Epithelial cell of prostate (primary cell): ENCODE results near the gene LENG9.

Experiments
- DNase-seq: peaks from one replicate; pipeline ENCODE4 v3.0.0-alpha.2; 2011; ENCODE audit warnings: low read depth, low spot score
- H3K27ac ChIP-seq: fragments of 450-650 bp; 2 replicates; pipeline ENCODE4 v1.5.1; 2017; ENCODE audit warnings: mild to moderate bottlenecking

LENG9 gene

DNA sequence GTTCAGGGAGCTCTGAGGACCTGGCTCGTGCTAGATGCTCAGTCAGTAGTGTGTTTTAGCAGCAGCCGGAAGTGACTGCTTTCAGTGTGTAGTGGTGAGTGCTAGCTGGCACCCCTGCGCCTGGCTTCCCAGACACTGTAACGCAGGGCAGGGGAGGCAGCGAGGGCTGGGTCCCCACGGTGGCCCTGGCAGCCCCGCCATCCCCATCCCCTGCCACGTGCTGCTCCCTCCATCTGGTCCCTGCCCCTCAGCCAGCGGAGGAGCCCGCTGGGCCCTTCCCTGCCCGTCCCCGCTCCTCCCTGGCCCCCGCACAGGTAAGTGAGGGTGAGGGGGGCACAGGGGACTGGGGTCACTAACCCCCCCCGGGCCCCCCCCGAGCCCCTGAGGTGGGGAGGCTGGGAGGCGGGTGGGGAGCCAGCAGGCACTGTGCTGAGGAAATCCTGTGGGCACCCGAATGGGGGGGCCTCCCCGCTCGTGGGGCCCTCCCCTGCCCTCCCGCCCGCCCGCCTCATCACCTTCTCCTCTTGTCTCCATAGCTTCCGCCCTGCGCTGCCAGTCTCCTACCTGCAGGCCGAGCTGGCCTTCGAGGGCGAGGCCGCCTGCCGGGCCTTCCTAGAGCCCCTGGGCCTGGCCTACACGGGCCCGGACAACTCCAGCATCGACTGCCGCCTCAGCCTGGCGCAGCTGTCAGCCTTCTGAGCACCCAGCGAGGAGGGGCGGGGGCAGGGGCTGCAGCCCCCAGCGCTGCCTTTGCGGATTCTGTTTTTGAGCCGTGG lies 3.2 kb downstream of the LENG9 start:
- no peak overlapping the region for H3K27ac ChIP-seq
- no peak for DNase-seq

DNA sequence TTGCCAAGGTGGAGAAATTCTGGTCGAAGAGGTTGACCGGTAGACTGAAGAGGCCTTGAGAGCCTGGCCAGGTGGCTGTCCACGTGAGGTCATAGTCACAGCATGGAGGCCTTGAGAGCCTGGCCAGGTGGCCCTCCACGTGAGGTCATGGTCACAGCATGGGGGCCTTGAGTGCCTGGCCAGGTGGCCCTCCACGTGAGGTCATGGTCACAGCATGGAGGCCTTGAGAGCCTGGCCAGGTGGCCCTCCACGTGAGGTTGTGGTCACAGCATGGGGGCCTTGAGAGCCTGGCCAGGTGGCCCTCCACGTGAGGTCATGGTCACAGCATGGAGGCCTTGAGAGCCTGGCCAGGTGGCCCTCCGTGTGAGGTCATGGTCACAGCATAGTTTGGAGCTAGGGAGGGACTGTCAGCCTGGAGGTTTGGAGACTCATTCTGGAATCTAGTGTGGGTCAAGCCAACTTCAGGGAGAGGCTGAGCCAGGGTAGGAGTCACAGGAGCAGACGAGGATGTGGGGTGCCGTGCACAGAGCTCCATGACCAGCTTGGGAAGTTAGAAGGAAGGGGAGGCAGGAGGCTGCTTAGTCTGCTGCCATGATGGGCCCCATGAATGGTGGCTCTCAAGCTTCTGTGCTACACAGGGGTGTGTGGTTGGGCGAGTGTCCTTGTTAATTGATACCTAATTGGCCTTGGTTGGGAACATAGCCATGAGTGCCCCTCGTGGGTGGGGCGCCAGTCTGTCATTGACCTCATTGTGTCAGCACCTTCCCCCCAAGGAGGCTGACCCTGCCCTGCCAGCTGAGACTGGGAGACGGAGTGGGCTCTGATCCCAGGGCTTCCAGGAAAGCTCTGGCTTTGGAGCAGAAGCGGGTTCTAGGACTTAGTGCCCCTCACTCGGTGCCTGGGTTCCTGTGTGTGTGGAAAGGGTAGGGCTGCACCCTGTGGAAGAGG lies 4.0 kb downstream of the LENG9 start:
- no peak for DNase-seq
- no peak overlapping the region for H3K27ac ChIP-seq

DNA sequence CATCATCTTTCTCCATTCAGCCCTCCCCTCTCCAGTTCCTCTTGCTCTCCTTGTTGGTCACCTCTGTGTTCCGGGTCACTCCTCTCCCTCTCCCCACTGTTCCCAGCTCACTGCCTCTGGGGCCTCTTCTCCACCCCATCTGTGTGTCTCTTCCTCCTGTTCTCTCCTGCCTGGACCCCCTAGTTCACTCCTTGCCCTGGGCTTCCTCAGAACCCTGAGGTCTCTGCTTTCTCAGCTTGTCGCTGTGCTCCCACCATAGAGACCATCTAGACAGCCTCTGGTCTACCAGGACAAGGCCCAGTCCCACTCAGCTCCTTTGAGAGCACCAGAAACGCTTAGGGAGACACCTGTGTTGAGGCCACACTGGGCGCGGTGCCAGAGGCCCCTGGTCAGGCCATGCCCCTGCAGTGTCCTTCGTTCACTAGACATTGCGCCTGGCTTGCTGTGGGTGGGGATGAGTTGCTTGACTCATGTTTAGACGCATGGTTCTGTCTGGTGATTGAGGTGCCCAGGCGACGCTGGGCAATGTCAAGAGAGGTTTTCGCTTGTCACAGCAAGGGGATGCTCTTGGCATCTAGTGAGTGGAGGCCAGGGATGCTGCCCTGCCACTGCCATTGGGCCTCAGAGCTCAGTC lies 4.8 kb downstream of the LENG9 start:
- H3K27ac ChIP-seq: no peak overlapping the region
- DNase-seq: no peak

DNA sequence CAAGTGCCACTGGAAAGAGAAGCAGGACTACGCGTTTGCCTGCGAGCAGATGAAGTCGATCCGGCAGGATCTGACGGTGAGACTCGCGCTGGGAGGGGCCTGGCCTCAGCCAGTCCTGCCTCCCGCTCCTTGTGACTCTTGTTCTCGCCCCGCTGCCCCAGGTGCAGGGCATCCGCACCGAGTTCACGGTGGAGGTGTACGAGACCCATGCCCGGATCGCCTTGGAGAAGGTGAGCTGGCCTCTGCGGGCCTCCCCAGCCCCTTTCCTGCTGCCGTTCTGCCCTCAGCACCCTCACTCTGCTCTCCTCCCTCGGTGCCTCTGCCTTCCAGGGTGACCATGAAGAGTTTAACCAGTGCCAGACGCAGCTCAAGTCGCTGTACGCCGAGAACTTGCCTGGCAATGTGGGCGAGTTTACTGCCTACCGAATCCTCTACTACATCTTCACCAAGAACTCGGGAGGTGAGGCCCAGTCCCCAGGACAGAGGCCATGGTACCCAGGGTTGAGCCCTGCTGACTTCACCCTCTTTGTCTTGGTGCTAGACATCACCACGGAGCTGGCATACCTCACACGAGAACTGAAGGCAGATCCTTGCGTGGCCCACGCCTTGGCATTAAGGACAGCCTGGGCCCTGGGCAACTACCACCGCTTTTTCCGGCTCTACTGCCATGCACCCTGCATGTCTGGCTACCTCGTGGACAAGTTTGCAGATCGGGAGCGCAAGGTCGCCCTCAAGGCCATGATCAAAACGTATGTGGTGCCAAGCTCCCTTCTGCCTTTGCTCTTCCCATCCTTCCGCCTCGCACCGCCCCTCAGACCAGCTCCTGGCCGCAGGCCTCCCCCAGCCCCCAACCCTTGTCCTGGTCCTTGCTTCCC lies 5.6 kb downstream of the LENG9 start:
- no peak for DNase-seq
- no peak overlapping the region for H3K27ac ChIP-seq

DNA sequence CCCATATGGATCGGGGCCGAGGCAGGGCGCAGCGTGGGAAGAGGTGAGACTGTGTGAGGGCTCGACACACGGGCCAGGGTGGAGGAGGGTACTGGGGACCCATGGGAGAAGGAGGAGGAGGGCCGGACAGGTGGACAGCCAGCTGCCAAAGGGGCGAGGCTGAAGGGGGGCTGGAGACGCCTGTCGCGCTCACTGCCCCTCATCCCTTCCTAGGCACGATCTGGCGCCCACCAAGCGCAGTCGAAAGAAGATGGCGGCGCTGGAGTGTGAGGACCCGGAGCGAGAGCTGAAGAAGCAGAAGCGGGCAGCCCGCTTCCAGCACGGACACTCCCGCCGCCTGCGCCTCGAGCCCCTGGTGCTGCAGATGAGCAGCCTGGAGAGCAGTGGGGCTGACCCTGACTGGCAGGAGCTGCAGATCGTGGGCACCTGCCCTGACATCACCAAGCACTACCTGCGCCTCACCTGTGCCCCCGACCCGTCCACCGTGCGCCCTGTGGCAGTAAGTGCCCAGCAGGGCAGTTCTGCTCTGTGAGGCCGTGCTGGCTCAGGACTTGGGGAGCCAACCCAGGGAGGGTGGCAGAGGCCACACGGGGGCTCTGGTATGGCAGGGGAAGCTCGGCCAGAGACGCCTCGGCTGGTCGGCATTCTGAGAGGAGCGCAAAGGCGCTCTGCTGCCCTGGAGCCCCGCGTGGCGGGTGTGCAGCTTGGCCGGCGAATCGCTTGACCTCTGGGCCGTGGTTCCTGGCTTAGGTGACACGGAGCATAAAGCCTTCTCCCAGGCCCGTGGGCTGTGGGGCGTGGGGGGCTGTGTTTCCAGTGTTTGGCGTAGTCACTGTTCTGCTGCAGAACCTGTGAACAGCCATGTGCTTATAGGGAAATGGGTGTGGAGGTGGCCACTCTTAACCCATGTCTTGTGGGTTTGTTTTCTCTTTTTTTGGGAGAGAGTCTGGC lies 6.9 kb downstream of the LENG9 start:
- DNase-seq: no peak

DNA sequence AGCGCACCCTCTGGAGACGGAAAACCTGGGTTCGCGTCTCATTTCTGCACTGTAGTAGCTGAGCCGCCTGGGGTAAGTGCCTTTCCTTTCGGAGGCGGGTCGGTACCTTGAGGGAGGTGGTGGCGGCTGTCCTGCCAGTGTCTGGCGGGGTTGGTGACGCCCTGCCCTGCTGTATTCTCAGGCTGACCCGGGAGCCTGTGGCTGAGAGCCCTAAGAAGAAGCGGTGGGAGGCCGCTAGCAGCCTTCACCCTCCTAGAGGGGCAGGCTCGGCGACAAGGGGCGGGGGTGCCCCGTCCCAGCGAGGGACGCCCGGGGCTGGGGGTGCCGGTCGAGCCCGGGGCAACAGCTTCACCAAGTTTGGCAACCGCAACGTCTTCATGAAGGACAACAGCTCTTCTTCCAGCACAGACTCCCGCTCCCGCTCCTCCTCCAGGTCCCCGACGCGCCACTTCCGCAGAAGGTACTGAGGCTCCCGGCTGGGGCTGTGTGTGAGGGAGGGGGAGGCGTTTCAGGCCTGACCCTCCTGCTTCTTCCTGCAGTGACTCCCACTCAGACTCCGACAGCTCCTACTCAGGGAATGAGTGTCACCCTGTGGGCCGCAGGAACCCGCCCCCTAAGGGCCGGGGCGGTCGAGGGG lies 7.7 kb downstream of the LENG9 start:
- no peak overlapping the region for H3K27ac ChIP-seq
- DNase-seq: no peak

More for the DNA sequence above, 6.9 kb downstream of the LENG9 start:
- H3K27ac ChIP-seq: no peak overlapping the region

DNA sequence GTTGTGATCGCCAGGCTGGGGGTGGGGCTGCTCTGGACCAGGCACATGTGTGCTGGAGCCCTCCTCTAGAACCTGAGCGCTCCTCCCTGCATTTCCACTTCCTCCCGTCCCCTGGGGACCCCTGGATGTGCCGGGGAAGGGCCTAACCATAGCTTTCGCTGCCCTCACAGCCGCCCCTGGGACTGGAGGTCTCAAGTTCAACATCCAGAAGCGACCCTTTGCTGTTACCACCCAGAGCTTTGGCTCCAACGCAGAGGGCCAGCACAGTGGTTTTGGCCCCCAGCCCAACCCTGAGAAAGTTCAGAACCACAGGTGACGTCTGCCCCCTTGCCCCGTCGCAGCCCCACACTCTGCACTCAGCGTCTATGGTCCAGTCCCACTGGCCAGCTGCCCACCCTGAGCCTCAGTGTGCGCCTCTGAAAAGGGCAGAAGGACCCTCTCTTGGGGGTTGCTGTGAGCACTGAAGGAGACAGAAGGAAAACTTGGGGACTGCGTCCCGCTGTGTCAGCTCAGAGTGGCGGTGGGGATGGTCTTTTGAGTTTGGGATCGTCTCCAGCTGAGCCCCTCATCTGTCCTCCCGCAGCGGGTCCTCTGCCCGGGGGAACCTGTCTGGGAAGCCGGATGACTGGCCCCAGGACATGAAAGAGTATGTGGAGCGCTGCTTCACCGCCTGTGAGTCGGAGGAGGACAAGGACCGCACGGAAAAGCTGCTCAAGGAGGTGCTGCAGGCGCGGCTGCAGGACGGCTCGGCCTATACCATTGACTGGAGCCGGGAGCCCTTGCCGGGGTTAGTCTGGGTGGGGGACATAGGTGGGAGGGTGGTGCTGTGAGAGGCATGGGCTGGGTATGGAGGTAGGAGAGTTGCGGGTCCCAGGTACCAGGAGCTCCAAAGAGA lies 8.6 kb downstream of the LENG9 start:
- no peak overlapping the region for H3K27ac ChIP-seq
- no peak for DNase-seq

DNA sequence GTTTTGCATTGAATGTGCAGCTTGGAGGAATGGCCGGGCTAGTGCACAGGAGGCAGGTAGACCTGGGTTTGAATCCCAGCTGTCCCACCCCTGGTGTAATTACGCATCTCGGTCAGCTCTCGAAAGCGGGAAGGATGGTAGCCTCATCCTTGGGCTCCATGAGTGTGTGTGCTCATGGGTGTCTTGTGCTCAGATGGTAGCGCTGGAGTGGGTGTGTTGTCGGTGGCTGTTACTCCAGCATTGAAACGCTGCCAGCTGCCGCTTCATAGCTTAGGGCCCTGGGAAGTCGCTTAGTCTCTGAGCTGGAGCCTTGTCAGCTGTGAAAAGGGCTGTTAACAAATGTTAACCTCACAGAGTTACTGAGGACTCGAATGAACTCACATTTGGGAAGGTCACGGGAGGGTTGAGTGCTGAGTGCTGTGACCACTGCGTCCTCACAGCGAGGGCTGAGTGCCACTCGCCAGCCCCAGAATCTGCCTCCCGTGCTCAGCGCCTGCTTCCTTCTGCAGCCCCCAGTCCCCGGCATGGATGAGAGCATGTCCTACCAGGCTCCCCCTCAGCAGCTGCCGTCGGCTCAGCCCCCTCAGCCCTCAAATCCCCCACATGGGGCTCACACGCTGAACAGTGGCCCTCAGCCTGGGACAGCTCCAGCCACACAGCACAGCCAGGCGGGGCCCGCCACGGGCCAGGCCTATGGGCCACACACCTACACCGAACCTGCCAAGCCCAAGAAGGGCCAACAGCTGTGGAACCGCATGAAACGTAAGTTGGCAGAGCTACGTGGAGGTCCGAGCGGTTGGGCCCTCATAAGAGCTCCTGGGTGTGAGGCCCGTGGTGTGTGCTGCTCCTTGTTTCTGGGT lies 9.4 kb downstream of the LENG9 start:
- H3K27ac ChIP-seq: no peak overlapping the region
- DNase-seq: no peak

DNA sequence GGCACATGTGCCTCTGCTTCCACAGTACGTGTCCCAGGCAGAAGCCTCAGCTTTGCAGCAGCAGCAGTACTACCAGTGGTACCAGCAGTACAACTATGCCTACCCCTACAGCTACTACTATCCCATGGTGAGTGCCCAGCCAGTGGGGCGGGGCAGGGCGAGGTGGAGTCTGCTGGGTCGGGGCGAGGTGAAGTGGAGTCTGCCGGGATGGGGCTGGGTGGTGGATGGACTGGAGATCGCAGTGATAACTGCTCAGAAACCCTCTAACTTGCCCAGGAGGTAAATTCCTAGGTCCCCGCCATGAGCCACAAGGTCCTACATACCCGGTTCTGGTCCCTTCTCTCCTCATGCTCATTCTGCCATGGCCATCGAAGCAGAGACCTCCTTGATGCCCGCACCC lies 11.0 kb downstream of the LENG9 start:
- H3K27ac ChIP-seq: no peak overlapping the region
- no peak for DNase-seq

DNA sequence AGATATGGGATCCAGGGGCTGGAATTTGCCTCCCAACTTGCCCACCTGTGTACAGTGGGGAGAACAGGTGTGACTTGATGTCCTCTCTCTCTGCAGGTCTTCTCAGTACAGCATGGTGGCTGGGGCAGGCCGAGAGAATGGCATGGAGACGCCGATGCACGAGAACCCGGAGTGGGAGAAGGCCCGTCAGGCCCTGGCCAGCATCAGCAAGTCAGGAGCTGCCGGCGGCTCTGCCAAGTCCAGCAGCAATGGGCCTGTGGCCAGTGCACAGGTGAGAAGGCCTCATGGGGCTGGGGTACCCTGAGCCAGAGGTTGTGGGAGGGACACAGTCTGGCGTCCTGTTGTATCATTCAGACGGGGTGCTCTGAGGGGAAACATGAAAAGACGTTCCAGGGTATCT lies 11.6 kb downstream of the LENG9 start:
- DNase-seq: no peak
- no peak overlapping the region for H3K27ac ChIP-seq

DNA sequence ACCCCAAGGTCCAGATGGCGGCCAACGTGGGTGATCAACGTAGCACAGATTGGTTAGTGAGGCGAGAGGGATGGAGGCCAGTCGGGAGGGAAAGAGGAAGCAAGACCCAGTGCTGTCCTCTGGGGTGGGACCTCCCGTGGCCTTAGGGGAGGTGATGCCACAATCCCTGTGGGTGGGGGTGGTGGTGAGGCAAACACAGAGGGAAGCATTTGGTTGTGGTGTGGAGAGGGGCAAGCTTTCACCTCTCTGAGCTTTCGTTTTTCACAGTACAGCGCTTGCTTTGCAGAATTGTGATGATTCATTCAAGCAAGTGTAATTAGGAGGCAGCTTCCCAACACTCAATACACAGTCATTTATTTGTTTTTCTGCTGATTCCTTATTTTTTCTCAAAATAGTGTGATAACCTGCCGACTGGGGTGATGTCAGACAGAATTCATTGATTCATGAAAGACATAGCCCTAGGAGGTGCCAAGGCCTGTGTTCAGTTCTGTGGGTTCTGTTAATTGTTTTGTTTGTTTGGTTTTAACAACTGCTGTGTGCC lies 12.2 kb downstream of the LENG9 start:
- no peak for DNase-seq
- H3K27ac ChIP-seq: peak overlapping the region; percentile 9

DNA sequence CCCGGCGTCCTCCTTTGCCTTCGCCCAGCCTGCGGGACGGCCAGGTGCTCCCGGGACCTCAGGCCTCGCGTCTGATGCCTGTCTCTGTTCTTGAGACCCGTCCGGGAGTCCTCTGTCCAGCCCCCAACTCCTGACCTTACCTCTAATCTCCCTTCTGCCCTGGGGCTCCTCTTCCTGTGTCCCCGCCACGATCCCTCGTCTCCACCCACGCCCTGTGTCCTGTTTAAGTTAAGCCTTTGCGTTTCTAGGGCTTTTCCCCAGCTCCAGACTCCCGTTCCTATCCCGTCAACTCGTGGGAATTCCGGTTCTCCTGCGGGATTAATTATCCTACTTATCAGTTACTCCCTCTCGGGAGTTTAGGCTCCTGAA lies 13.9 kb downstream of the LENG9 start:
- peak overlapping the region; percentile 92 for H3K27ac ChIP-seq
- DNase-seq: no peak

DNA sequence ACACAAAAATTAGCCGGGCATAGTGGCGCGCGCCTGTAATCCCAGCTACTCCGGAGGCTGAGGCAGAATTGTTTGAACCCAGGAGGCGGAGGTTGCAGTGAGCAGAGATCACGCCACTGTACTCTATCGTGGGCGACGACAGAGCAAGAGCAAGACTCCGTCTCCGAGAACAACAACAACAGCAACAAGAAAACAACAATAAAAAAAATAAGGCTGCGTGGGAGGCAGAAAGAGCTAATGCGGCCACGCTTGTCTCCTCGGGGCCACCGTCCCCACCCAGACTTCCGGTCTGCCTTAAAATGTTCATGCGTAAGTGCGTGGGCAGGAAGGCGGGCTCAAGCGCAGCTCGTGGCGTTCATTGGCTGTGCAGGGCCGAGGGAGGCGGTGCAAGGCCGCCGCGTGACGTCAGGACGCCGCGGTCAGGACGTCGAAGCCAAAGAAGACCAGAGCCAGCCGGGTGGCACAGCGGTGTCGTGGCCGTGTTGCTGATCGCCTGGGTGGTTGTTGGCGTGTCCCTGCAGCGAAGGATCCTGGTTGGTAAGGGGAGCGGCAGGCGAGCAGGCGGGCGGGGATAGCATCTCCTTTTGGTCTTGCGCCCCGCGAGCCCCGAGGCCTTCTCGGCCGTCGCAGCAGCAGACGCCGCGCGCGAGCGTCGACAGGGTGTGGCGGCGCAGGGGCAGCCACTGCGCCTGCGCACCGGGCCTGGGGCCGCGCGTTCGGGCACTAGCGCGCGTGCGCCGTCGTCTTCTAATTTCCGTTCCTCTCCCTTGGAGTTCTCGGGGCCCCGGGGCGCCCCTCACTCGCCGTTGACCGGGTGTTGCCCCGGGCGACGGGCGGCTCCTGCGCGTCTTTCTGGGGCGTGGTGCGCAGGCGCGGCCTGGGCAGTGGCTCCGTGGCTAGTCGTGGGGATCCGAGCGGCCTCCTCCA lies 14.5 kb downstream of the LENG9 start, which contains the start of gene LENG8:
Gene LENG8 (plus strand): TSS at position 426 of the 927 bp plus-strand sequence. CDS start 2,146 bp downstream, outside the sequence.
- peak; percentile 93 for DNase-seq
- H3K27ac ChIP-seq: peak within 1 kb of the TSS; percentile 92

DNA sequence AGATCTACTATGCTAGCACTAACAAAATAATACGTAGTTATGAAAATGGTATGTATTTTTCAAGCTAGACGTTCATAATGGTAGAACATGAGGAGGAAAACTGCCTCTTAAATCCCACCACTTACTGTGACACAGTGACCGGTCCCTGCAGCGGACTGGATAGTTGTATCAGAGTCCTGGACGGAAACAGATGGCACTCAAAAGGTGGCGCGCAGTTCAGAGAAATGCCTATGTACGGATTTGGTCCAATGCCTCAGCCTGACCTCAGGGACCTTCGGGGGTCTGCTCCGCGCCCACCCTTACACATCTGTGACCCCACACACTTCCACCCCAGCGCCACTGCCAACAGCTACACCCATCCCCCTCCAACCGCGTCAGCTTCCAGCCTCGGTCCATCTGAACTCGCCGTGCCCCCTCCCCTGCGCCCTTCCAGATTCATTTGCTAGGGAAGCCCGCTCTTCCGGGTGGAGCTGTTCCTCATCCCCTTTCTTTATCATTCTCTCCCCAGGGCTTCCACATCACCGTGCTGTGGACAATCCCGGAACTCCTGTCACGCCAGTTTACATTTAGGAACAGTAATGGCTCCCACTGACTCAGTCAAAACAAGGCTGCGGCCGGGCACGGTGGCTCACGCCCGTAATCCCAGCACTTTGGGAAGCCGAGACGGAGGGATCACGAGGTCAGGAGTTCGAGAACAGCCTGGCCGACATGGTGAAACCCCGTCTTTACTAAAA lies 15.4 kb downstream of the LENG9 start:
- peak overlapping the region; percentile 92 for H3K27ac ChIP-seq
- no peak for DNase-seq
